Glutamatergic neuron (in vitro differentiated cells): ENCODE data around the gene MESP2. TPM values are rescaled to one million over a fixed set of nuclear protein-coding genes. Genes with fewer than 3 reads are reported as not detected.

Experiments used
- DNase-seq: peaks from one replicate; pipeline ENCODE4 v3.0.0; 2022
- H3K27ac Mint-ChIP-seq: one replicate; pipeline ENCODE4 v1.8.0; 2020; ENCODE audit warnings: mild to moderate bottlenecking, mixed read lengths, inconsistent platforms; ENCODE audit not compliant: unreplicated experiment
- H3K27me3 Mint-ChIP-seq: one replicate; pipeline ENCODE4 v1.8.0; 2020; ENCODE audit warnings: mild to moderate bottlenecking, moderate library complexity, mixed read lengths, inconsistent platforms; ENCODE audit not compliant: unreplicated experiment
- H3K36me3 Mint-ChIP-seq: one replicate; pipeline ENCODE4 v1.8.0; 2020; ENCODE audit warnings: mild to moderate bottlenecking, mixed read lengths, inconsistent platforms; ENCODE audit not compliant: unreplicated experiment
- H3K4me1 Mint-ChIP-seq: one replicate; pipeline ENCODE4 v1.8.0; 2020; ENCODE audit warnings: mild to moderate bottlenecking, low read depth, mixed read lengths, inconsistent platforms; ENCODE audit not compliant: unreplicated experiment
- H3K4me3 Mint-ChIP-seq: one replicate; pipeline ENCODE4 v1.8.0; 2020; ENCODE audit warnings: mild to moderate bottlenecking, mixed read lengths, inconsistent platforms; ENCODE audit not compliant: unreplicated experiment
- H3K9me3 Mint-ChIP-seq: one replicate; pipeline ENCODE4 v1.8.0; 2020; ENCODE audit warnings: mild to moderate bottlenecking, moderate library complexity, mixed read lengths, inconsistent platforms; ENCODE audit not compliant: unreplicated experiment
- CTCF ChIP-seq: fragments of 200-600 bp; sonication (generic); IDR thresholded peaks from one replicate; pipeline ENCODE4 v1.5.0; 2021; ENCODE audit not compliant: partially characterized antibody, unreplicated experiment
- total RNA-seq: library from RNA; stranded (reverse); fragmentation: NEBNext Ultra II Directional; extraction: Animal tissue kit (Norgen Biotek cat#: 25700); gene quantifications from one replicate; pipeline ENCODE4 v1.2.1, GENCODE V29; 2021; ENCODE audit not compliant: unreplicated experiment

The MESP2 gene
- total RNA-seq, 1 donor from 2014 or later: not detected

- DNase-seq: no peak
- no peak for TF ChIP-seq CTCF
- no peaks in the 10 kb centered on the region for H3K36me3 Mint-ChIP-seq
- H3K27ac Mint-ChIP-seq: no peak overlapping the region
- H3K4me1 Mint-ChIP-seq: no peaks in the 10 kb centered on the region
- no peak overlapping the region for H3K4me3 Mint-ChIP-seq
- H3K9me3 Mint-ChIP-seq: no peaks in the 10 kb centered on the region
- H3K27me3 Mint-ChIP-seq: peaks cover 11% of the 10 kb centered on the region
These were observed 23.1 kb downstream of the MESP2 start for GRCh38 chr15:89799011-89799911.

- DNase-seq: no peak
- TF ChIP-seq CTCF: no peak
- Mint-ChIP-seq H3K9me3 (no peaks in the 10 kb centered on the region), H3K36me3 (peaks cover 4% of the 10 kb centered on the region), H3K27ac (no peak overlapping the region), H3K4me3 (no peak overlapping the region), H3K4me1 (no peaks in the 10 kb centered on the region), H3K27me3 (peaks cover 14% of the 10 kb centered on the region)
These were observed 23.9 kb downstream of the MESP2 start for GRCh38 chr15:89799918-89800498.

DNA sequence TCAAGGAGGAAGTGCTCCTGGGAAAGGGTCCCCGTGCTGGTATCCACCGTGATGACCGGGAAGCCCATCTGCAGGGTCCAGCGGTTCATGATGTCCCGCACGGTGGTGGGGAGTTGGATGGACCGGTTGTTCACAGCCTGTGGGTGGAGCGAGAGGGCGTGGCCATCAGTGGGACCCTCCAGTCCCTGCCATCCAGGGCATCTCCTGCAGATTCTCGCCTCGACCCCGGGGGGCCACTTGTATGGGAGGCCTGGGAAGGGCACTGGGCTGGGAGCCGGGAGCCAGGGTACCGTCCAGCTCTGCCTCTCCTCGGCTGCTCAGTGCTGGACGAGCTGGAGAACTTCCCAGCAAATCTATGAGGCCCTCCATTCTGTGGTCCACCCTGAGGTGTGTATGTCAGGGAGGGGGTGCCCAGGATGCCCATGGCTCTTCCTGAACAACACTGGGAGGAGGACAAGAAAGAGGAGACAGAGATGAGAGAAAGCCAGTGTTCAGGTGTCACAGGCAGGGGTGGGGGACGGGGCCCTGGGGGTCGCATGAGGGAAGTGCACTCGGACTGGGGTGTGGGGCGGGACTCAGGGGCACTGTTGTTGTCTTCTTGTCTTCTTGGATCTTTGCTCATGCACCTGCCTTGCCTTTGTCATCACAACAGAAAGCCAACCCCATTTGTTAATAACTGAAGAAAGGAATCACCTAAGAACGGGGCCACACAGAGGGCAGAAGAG, 25.5 kb downstream of the MESP2 start:
- no peaks in the 10 kb centered on the region for H3K4me1 Mint-ChIP-seq
- DNase-seq: no peak
- H3K9me3 Mint-ChIP-seq: no peaks in the 10 kb centered on the region
- H3K27ac Mint-ChIP-seq: no peak overlapping the region
- H3K36me3 Mint-ChIP-seq: peaks cover 4% of the 10 kb centered on the region
- H3K4me3 Mint-ChIP-seq: no peak overlapping the region
- peaks cover 14% of the 10 kb centered on the region for H3K27me3 Mint-ChIP-seq
- TF ChIP-seq CTCF: no peak

DNA sequence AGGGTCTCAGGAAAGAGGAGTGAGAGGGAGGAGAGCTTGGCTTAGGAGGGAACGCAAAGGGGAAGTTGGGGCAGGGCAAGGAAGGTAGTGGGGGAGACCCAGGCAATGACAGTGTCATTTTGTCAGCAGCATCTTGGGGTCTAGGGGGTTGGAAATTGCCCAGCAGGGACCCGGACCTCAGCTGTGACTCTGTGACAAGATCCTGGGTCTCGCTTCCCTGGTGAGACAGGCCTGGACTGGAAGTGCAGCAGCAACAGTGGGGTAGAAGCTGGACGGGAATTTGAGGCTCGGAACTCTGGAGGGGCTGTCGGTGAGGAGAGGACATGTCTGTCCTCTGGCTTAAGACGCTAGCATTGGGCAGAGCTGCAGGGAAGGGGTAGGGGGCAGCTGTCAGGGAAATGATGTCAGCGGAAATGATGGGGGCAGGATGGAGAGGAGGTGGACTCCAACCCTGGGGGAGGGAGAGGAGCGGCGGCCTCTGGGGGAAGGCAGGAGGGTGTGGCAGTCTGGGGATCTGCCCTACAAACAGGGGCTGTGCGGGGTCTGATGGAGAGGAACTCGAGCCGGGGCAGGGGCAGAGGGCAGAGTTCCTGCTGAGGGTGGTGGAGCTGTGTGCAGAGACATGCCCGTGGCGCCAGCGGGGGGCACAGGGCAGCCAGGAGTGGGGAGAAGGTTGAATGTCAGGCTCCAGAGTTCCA, 26.2 kb downstream of the MESP2 start:
- H3K4me3 Mint-ChIP-seq: no peak overlapping the region

More for the DNA sequence above, 26.2 kb downstream of the MESP2 start:
- Mint-ChIP-seq H3K9me3 (peaks cover 2% of the 10 kb centered on the region), H3K36me3 (peaks cover 4% of the 10 kb centered on the region), H3K27me3 (peaks cover 14% of the 10 kb centered on the region), H3K4me1 (no peaks in the 10 kb centered on the region), H3K27ac (peak overlapping the region; percentile 22)
- DNase-seq: no peak
- TF ChIP-seq CTCF: no peak
